HG03457 (cell line): ENCODE measurements around the gene CHRD.
"Not testable (repeated sequence)": the region's sequence is repeated elsewhere in the genome, so short reads cannot be mapped to it uniquely, and the experiment has no call there.

Source experiments
- ATAC-seq: cut with Tn5 transposase; IDR thresholded peaks from one replicate; pipeline ENCODE4 v1.9.1; 2021; ENCODE audit warnings: moderate number of reproducible peaks; ENCODE audit not compliant: unreplicated experiment

The CHRD gene

GRCh38 chr3:184409946-184410500 is 30.2 kb downstream of the CHRD start:
- no peak for ATAC-seq

GRCh38 chr3:184414418-184415202 is 34.8 kb downstream of the CHRD start:
- no peak for ATAC-seq

DNA sequence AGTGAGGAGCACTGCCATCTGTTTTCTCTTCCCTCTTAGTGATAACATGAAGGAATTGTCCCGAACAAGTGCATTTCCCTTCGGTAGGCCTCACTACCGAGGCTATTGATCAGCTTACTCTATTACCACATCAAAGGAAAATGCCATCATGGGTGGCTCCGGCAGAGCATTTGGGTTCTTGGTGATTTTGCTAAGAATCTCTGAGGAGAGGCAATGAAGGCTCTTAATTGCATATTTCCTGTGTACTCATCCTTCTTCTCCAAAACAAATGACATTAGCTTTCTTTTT is 35.3 kb downstream of the CHRD start:
- ATAC-seq = no peak

GRCh38 chr3:184417619-184418327 is 37.9 kb downstream of the CHRD start:
- ATAC-seq = peak; percentile 69

GRCh38 chr3:184419171-184419570 is 39.3 kb downstream of the CHRD start:
- ATAC-seq = no peak

GRCh38 chr3:184423561-184423960 is 43.7 kb downstream of the CHRD start:
- no peak for ATAC-seq

DNA sequence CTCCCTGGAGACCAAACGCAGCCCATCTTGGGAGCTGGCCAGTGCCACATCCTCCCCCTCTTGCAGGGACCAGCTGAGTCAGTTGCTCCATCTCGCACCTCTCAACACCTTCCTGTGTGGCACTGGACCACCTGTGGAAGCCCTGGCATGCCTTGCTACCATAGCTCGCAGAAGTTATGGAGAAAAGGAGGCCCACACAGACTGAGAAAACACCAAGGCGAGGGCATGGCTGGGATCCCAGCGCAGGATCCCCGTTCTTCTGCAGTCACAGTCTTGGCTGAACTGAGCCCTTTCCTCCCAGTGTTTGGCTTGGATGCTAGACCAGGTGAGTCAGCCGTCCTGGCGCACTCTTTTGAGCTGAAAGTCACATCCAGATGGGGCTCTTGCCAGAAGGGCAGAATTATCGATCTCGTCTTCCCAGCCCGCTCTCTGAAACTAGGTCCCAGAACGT is 46.9 kb downstream of the CHRD start:
- no peak for ATAC-seq

GRCh38 chr3:184428561-184429175 is 48.8 kb downstream of the CHRD start:
- no peak for ATAC-seq

DNA sequence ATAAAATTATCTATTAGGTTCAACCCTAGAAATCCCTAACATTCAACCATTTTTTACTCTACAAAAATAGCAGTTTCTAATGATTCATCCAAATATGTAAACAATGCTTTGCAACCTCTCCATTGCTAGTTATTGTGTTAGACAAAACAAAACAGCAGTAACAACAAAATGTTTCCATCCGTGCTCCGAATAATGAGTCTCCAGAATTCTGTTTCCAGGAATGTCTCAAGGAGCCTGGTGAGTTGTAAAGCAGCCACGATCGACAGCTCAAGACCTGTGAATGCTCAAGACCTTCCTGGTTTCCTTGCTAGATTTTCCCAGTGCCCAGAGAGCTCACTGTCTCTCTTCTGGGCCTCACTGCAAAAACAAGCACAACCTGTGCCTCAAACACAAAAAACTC is 49.9 kb downstream of the CHRD start:
- ATAC-seq = no peak

GRCh38 chr3:184430940-184431339 is 51.1 kb downstream of the CHRD start:
- ATAC-seq = no peak

GRCh38 chr3:184433178-184433577 is 53.3 kb downstream of the CHRD start:
- ATAC-seq = not testable (repeated sequence)

DNA sequence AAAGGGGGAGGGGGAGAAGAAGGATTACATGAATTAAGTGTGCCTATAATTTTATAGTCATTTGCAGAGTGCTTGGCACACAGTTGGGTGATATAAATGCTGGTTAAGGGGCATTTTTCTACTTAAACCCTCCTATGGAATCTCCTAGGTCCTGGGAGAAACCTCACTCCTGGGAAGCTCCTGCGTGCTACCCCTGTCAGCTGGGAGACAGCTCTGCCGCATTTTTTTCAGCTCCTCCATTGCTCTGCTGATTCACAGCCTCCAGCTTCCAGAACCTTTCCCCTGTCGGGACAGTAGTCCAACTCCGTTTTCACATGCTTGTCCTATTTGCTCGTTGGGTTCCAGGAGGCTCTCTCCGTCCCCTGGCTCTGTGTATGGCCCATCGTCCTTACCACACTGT is 59.2 kb downstream of the CHRD start:
- no peak for ATAC-seq
